ENCODE measurements around the gene KRT76.

Gene KRT76

DNA sequence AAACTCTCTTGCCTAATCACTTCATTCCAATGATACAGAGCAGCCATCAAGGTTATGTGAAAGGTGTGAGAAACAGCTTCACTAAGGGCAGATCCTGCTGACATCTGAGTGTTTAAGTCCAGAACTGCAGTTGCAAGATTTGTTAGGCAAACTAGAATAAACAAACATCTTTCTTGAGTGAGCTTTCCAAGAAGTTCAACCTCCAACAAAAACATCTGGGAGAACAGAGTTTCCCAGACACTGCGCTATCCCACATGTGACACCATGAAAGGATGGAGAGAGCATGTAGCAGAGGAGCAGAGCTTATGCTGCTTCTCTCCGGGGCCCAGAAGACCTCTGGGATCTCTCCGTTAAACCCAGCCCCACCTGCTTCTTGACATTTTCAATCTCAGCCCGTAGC is 5.6 kb downstream of the KRT76 start:
- no peaks in the 10 kb centered on the region for H3K27me3 ChIP-seq (ENCODE audit: low read depth, low read length)
- no peaks in the 10 kb centered on the region for H3K9me3 ChIP-seq (ENCODE audit: control insufficient read depth in 1 of 2, low read length in 2 of 2)
- no peak overlapping the region for H3K27ac ChIP-seq (ENCODE audit: low read length)
- H3K4me3 ChIP-seq (ENCODE audit: low read depth in 1 of 2, low read length in 2 of 2) = no peak overlapping the region
- H3K36me3 ChIP-seq (ENCODE audit: control insufficient read depth in 1 of 2, insufficient read depth in 2 of 2, low read length in 2 of 2) = no peaks in the 10 kb centered on the region
- H3K4me1 ChIP-seq (ENCODE audit: control insufficient read depth in 1 of 2, insufficient read depth in 2 of 2, low read length in 2 of 2) = no peaks in the 10 kb centered on the region

DNA sequence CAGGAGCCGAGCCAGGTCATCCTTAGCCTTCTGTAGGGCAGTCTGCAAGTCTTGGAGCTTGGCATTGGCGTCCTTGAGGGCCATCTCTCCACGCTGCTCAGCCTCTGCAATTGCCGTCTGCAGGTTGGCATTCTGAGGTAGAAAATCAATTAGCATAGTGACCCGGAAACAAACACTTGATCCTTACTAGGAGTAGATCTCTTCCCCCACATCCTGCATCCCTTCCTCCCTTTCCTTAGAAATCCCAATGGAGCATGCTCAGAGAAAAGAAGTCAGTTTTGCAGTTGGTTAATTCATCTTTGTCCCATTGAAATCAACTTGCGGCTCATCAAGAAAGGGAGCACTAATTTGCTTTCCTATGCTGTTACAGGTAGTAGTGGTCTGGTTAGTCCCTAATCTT is 6.1 kb downstream of the KRT76 start:
- H3K4me1 ChIP-seq (ENCODE audit: control insufficient read depth in 1 of 2, insufficient read depth in 2 of 2, low read length in 2 of 2) = no peaks in the 10 kb centered on the region
- no peaks in the 10 kb centered on the region for H3K36me3 ChIP-seq (ENCODE audit: control insufficient read depth in 1 of 2, insufficient read depth in 2 of 2, low read length in 2 of 2)
- no peak overlapping the region for H3K4me3 ChIP-seq (ENCODE audit: low read depth in 1 of 2, low read length in 2 of 2)
- no peak overlapping the region for H3K27ac ChIP-seq (ENCODE audit: low read length)
- no peaks in the 10 kb centered on the region for H3K27me3 ChIP-seq (ENCODE audit: low read depth, low read length)
- no peaks in the 10 kb centered on the region for H3K9me3 ChIP-seq (ENCODE audit: control insufficient read depth in 1 of 2, low read length in 2 of 2)

DNA sequence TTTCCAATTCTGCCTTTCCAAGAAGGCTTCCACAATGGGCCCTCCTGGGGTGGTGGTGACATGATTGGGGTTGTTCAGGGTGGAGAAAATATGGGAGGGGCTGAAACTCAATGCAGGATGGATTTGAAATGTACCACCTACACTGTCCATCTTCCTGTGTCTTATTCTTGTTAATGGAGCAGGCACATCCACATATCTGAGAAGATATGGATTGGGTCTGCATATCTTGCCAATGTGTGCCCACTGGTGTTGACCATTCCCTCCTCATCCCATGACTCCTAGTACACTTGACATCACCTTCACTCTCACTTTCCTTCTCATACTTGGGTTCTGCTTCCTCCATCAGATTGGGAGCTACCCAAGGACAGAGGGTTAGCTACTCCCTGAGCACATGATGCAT is 7.2 kb downstream of the KRT76 start:
- no peaks in the 10 kb centered on the region for H3K27me3 ChIP-seq (ENCODE audit: low read depth, low read length)
- H3K4me3 ChIP-seq (ENCODE audit: low read depth in 1 of 2, low read length in 2 of 2) = no peak overlapping the region
- no peaks in the 10 kb centered on the region for H3K36me3 ChIP-seq (ENCODE audit: control insufficient read depth in 1 of 2, insufficient read depth in 2 of 2, low read length in 2 of 2)
- H3K9me3 ChIP-seq (ENCODE audit: control insufficient read depth in 1 of 2, low read length in 2 of 2) = no peaks in the 10 kb centered on the region
- no peaks in the 10 kb centered on the region for H3K4me1 ChIP-seq (ENCODE audit: control insufficient read depth in 1 of 2, insufficient read depth in 2 of 2, low read length in 2 of 2)
- no peak overlapping the region for H3K27ac ChIP-seq (ENCODE audit: low read length)

DNA sequence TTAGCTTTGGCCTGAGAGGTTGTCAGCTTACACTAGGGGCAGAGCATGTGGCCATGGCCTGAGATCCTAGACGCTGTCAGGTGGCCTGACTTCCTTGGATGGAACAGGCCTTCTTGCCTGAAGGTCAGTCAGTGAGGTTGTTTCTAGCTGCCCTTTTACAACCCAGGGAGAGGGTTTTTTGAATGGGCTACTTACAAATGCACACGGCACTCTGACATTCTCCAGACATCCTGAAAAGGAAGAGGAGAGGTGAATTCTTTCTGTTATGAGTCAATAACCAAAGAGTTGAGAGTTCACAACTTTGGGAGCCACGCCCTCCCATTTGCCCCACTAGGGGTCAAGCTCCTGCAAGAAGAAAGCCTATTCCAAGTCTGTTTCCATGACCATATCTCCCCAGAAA is 7.8 kb downstream of the KRT76 start:
- Histone ChIP-seq H3K27ac (ENCODE audit: low read length) (no peak overlapping the region), H3K4me1 (ENCODE audit: control insufficient read depth in 1 of 2, insufficient read depth in 2 of 2, low read length in 2 of 2) (no peaks in the 10 kb centered on the region), H3K27me3 (ENCODE audit: low read depth, low read length) (no peaks in the 10 kb centered on the region), H3K9me3 (ENCODE audit: control insufficient read depth in 1 of 2, low read length in 2 of 2) (no peaks in the 10 kb centered on the region), H3K36me3 (ENCODE audit: control insufficient read depth in 1 of 2, insufficient read depth in 2 of 2, low read length in 2 of 2) (no peaks in the 10 kb centered on the region), H3K4me3 (ENCODE audit: low read depth in 1 of 2, low read length in 2 of 2) (no peak overlapping the region)

DNA sequence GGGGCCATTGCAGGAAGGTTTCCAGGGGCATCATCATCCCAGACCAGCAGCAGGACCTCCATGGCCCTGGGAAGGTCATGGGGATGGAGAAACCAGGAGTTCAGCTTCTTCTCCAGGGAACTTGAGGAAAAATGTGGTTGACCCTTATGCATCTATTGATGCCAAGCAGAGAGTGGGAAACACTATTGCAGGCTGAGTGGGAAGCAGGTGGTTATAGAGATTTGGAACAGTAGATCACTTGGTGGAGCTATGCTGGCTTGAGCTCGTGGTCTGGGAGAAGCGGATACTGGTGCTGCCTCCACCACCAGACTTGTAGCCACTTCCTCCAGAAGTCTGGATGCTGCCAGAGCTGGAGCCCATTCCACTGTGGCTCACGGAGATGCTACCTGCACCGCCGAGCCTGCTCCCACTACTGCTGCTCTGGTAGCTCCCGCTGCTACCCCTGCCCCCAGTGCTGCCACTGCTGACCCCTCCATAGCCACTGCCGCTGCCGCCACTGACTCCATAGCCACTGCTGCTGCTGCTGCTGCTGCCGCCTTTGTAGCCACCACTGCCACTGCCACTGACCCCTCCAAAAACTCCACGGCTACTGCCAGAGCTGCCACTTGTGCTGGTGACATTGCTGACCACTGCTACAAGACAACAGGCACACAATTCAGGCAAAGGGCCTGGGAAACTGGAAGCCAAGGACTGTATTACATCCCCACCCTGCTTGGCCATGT is 8.5 kb downstream of the KRT76 start:
- Histone ChIP-seq H3K27me3 (ENCODE audit: low read depth, low read length) (no peaks in the 10 kb centered on the region), H3K4me1 (ENCODE audit: control insufficient read depth in 1 of 2, insufficient read depth in 2 of 2, low read length in 2 of 2) (no peaks in the 10 kb centered on the region), H3K27ac (ENCODE audit: low read length) (no peak overlapping the region), H3K4me3 (ENCODE audit: low read depth in 1 of 2, low read length in 2 of 2) (no peak overlapping the region), H3K9me3 (ENCODE audit: control insufficient read depth in 1 of 2, low read length in 2 of 2) (no peaks in the 10 kb centered on the region), H3K36me3 (ENCODE audit: control insufficient read depth in 1 of 2, insufficient read depth in 2 of 2, low read length in 2 of 2) (no peaks in the 10 kb centered on the region)

DNA sequence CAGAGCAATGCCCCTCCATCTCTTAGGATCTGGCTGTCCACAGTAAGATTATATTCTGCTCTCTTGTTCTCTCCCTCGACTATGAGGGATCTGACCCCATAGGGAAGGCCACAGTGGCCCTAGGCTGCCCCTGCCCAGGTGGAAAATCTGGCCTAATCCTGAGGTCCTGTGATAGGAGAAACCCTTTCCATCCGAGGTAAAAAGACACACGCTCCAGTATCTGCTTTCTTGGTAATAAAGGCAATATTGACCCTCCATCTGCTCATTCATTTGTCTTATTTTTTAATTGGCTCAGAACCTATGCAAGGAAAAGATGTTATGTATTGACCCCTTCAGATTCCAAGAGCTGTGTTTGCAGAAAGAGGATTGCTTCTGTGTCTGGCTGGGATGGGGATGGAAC is 9.7 kb downstream of the KRT76 start:
- Histone ChIP-seq H3K4me3 (ENCODE audit: low read depth in 1 of 2, low read length in 2 of 2) (no peak overlapping the region), H3K27me3 (ENCODE audit: low read depth, low read length) (no peaks in the 10 kb centered on the region), H3K27ac (ENCODE audit: low read length) (no peak overlapping the region), H3K4me1 (ENCODE audit: control insufficient read depth in 1 of 2, insufficient read depth in 2 of 2, low read length in 2 of 2) (no peaks in the 10 kb centered on the region), H3K9me3 (ENCODE audit: control insufficient read depth in 1 of 2, low read length in 2 of 2) (no peaks in the 10 kb centered on the region), H3K36me3 (ENCODE audit: control insufficient read depth in 1 of 2, insufficient read depth in 2 of 2, low read length in 2 of 2) (no peaks in the 10 kb centered on the region)

DNA sequence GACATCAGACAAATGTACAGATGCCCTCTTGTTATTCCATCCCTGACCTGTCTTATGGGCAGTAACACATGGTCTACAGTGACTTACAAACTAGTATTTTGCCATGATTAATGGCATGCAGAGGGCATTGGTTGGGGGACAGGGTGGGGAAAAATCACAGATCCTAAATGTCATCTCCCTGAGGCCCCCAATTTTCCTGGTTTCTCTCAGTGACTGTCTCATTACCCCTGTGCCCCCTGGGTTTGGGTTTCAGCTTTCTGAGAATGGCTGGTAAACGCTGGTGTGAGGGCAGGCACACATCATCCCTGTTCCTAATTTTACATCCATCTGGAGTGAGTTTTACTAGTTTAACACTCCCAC is 10.1 kb downstream of the KRT76 start:
- Histone ChIP-seq H3K36me3 (ENCODE audit: control insufficient read depth in 1 of 2, insufficient read depth in 2 of 2, low read length in 2 of 2) (no peaks in the 10 kb centered on the region), H3K27me3 (ENCODE audit: low read depth, low read length) (no peaks in the 10 kb centered on the region), H3K4me3 (ENCODE audit: low read depth in 1 of 2, low read length in 2 of 2) (no peak overlapping the region), H3K4me1 (ENCODE audit: control insufficient read depth in 1 of 2, insufficient read depth in 2 of 2, low read length in 2 of 2) (no peaks in the 10 kb centered on the region), H3K9me3 (ENCODE audit: control insufficient read depth in 1 of 2, low read length in 2 of 2) (no peaks in the 10 kb centered on the region), H3K27ac (ENCODE audit: low read length) (no peak overlapping the region)

DNA sequence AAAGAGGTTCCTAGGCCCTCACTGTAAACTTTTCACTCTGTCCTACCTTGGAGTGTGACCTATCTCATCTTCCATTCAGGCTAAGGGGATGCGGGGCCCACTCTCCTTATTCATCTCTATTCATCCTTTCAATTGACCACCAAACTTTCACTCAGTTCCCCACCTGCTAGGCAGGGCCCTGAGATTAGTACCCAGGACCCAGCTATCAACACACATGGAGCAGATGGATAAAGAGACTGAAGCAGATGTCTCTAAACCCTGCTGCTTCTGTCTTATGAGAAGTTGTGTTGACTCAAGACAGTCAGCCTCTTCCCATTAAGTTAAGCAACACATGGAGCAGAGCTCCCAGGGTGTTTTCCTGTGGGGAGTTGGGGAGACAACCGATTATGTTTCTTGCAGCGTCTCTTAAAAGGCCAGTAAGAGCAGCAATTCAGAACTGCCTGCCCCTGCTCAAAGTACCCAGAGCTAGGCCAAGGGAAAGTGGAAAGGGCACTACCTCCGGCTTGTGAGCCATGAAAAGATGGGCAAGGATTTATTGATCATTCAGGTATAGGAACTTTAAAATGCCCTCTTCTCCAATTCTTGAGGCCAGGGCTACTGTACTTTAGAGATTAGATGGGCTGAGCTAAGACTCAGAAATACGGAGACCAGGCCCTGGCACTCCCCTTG is 10.7 kb downstream of the KRT76 start:
- H3K9me3 ChIP-seq (ENCODE audit: control insufficient read depth in 1 of 2, low read length in 2 of 2) = peaks cover 0 to under 1% of the 10 kb centered on the region in 2 donors

DNA sequence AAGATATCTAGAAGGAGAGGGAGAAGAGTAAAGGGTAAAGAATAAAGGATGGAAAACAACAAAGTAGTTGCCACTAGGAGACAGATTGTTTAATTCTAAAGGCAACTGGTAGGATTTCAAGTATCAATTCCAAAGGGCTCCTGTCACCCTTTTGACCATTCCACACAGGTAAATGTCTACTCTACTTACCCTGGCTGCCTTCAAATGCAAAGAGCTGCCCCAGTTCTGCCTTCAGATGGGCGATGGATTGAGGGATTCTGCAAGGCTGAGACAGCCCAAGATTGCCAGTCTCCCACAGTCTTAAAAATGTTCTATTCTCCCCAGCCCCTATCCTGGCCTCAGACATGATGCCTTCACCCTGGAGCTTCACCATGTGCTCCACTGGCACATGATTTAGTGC is 11.4 kb downstream of the KRT76 start:
- H3K27ac ChIP-seq (ENCODE audit: low read length) = no peak overlapping the region
- no peak overlapping the region for H3K4me3 ChIP-seq (ENCODE audit: low read depth in 1 of 2, low read length in 2 of 2)
- H3K9me3 ChIP-seq (ENCODE audit: control insufficient read depth in 1 of 2, low read length in 2 of 2) = peaks cover 0 to 8% of the 10 kb centered on the region in 2 donors
- no peaks in the 10 kb centered on the region for H3K27me3 ChIP-seq (ENCODE audit: low read depth, low read length)
- H3K4me1 ChIP-seq (ENCODE audit: control insufficient read depth in 1 of 2, insufficient read depth in 2 of 2, low read length in 2 of 2) = no peaks in the 10 kb centered on the region
- H3K36me3 ChIP-seq (ENCODE audit: control insufficient read depth in 1 of 2, insufficient read depth in 2 of 2, low read length in 2 of 2) = no peaks in the 10 kb centered on the region

More for the DNA sequence above, 10.7 kb downstream of the KRT76 start:
- Histone ChIP-seq H3K4me3 (ENCODE audit: low read depth in 1 of 2, low read length in 2 of 2) (no peak overlapping the region), H3K27me3 (ENCODE audit: low read depth, low read length) (no peaks in the 10 kb centered on the region), H3K36me3 (ENCODE audit: control insufficient read depth in 1 of 2, insufficient read depth in 2 of 2, low read length in 2 of 2) (no peaks in the 10 kb centered on the region), H3K27ac (ENCODE audit: low read length) (no peak overlapping the region), H3K4me1 (ENCODE audit: control insufficient read depth in 1 of 2, insufficient read depth in 2 of 2, low read length in 2 of 2) (no peaks in the 10 kb centered on the region)

DNA sequence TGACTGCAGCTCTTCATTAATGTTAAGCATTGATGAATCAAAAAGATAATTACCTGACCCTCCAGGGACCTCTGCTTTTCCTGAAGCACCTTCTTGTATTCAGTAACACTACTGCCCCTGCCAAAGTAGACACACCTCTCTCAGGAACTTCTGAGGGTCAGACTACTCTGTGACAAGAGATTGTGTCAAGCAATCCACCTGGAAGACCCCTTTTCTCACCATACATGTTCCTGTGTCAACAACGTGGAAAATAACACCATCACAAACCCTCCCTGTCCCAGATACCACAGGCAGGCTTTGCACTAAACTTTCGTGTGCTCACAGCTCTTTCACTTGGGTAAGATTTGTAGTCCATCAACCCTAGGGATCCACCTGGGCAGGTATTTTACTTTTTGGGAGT is 13.2 kb downstream of the KRT76 start:
- H3K4me3 ChIP-seq (ENCODE audit: low read depth in 1 of 2, low read length in 2 of 2) = no peak overlapping the region
- peaks cover 0 to 15% of the 10 kb centered on the region in 2 donors for H3K9me3 ChIP-seq (ENCODE audit: control insufficient read depth in 1 of 2, low read length in 2 of 2)
- H3K27ac ChIP-seq (ENCODE audit: low read length) = no peak overlapping the region
- no peaks in the 10 kb centered on the region for H3K27me3 ChIP-seq (ENCODE audit: low read depth, low read length)
- no peaks in the 10 kb centered on the region for H3K36me3 ChIP-seq (ENCODE audit: control insufficient read depth in 1 of 2, insufficient read depth in 2 of 2, low read length in 2 of 2)
- no peaks in the 10 kb centered on the region for H3K4me1 ChIP-seq (ENCODE audit: control insufficient read depth in 1 of 2, insufficient read depth in 2 of 2, low read length in 2 of 2)

DNA sequence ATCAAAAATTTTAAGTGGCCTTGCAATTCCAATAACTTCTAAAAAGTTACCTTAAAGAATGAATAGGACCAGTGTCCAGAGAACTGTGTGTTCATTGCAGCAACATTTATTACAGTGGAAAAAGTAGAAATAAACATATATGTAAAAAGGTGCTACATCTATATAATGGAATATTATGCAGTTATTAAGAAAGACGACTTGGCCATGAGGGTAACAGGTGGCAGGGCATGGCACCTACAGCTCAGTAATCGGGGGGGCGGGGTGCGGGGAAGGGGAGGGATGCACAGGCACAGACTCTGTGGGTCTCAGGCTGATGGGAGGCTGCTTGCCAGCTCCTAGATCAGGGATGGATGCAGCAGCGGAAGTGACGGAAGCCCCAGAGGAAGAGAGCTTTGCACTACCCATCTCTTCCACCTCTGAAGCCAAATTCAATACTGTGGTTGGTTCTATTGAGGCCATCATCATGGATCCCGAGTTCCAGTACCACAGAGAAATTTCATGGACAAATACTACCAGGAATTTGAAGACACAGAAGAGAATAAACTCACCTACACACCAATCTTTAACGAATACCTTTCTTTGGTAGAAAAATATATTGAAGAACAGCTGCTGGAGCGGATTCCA is 14.0 kb downstream of the KRT76 start:
- no peak overlapping the region for H3K27ac ChIP-seq (ENCODE audit: low read length)
- H3K9me3 ChIP-seq (ENCODE audit: control insufficient read depth in 1 of 2, low read length in 2 of 2) = peaks cover 0 to 15% of the 10 kb centered on the region in 2 donors
- no peaks in the 10 kb centered on the region for H3K4me1 ChIP-seq (ENCODE audit: control insufficient read depth in 1 of 2, insufficient read depth in 2 of 2, low read length in 2 of 2)
- no peaks in the 10 kb centered on the region for H3K36me3 ChIP-seq (ENCODE audit: control insufficient read depth in 1 of 2, insufficient read depth in 2 of 2, low read length in 2 of 2)
- H3K4me3 ChIP-seq (ENCODE audit: low read depth in 1 of 2, low read length in 2 of 2) = no peak overlapping the region
- no peaks in the 10 kb centered on the region for H3K27me3 ChIP-seq (ENCODE audit: low read depth, low read length)
